Mucosa of rectum (tissue), 2 donors: Measurements from ENCODE around the gene RGMB.

Source experiments
- H3K27ac ChIP-seq, 2 donors: one replicate each; pipeline ENCODE4 v1.7.0; 2013; ENCODE audit warnings: inconsistent platforms in 2 of 2, low read depth in 2 of 2, low read length in 2 of 2
- H3K27me3 ChIP-seq, 2 donors: one replicate each; pipeline ENCODE4 v1.7.0; 2013; ENCODE audit warnings: low read length in 2 of 2; ENCODE audit not compliant: control insufficient read depth in 2 of 2, insufficient read depth in 2 of 2
- H3K36me3 ChIP-seq, 2 donors: one replicate each; pipeline ENCODE4 v1.7.0; 2013; ENCODE audit warnings: low read length in 2 of 2; ENCODE audit not compliant: control insufficient read depth in 2 of 2, insufficient read depth in 2 of 2
- H3K4me1 ChIP-seq, 2 donors: one replicate each; pipeline ENCODE4 v1.7.0; 2013; ENCODE audit warnings: low read length in 2 of 2, mild to moderate bottlenecking in 1 of 2; ENCODE audit not compliant: control insufficient read depth in 2 of 2, insufficient read depth in 2 of 2
- H3K4me3 ChIP-seq, 2 donors: one replicate each; pipeline ENCODE4 v1.7.0; 2013; ENCODE audit warnings: low read length in 2 of 2
- H3K9ac ChIP-seq, 2 donors: one replicate each; pipeline ENCODE4 v1.7.0; 2013; ENCODE audit warnings: low read length in 2 of 2, low read depth in 1 of 2, mild to moderate bottlenecking in 1 of 2
- H3K9me3 ChIP-seq, 2 donors: one replicate each; pipeline ENCODE4 v1.7.0; 2013; ENCODE audit warnings: low read length in 2 of 2; ENCODE audit not compliant: control insufficient read depth in 2 of 2
- donor health status: healthy.
- donor health status: Normal muscosa, but diverticular disease.

RGMB gene

GRCh38 chr5:98843481-98843880 lies 70.0 kb downstream of the RGMB start:
- Histone ChIP-seq H3K9ac (no peak overlapping the region), H3K36me3 (no peaks in the 10 kb centered on the region), H3K9me3 (peaks cover 0 to 3% of the 10 kb centered on the region in 2 donors), H3K27ac (no peak overlapping the region), H3K4me3 (no peak overlapping the region), H3K4me1 (no peaks in the 10 kb centered on the region), H3K27me3 (no peaks in the 10 kb centered on the region)

GRCh38 chr5:98844865-98845264 lies 71.4 kb downstream of the RGMB start:
- H3K36me3 ChIP-seq = no peaks in the 10 kb centered on the region
- H3K9me3 ChIP-seq = peaks cover 0 to 3% of the 10 kb centered on the region in 2 donors
- H3K4me1 ChIP-seq = no peaks in the 10 kb centered on the region
- H3K27me3 ChIP-seq = no peaks in the 10 kb centered on the region
- no peak overlapping the region for H3K27ac ChIP-seq
- H3K9ac ChIP-seq = no peak overlapping the region
- H3K4me3 ChIP-seq = no peak overlapping the region

- H3K4me1 ChIP-seq = no peaks in the 10 kb centered on the region
- no peak overlapping the region for H3K9ac ChIP-seq
- H3K36me3 ChIP-seq = no peaks in the 10 kb centered on the region
- peaks cover 0 to 3% of the 10 kb centered on the region in 2 donors for H3K9me3 ChIP-seq
- H3K4me3 ChIP-seq = no peak overlapping the region
- H3K27me3 ChIP-seq = no peaks in the 10 kb centered on the region
- no peak overlapping the region for H3K27ac ChIP-seq
Observed at GRCh38 chr5:98845878-98846277, 72.4 kb downstream of the RGMB start.
